GM23338 (cell line): ENCODE data around the gene EVX2. TPM values are rescaled to one million over a fixed set of nuclear protein-coding genes. Genes with fewer than 3 reads are reported as not detected.

Source experiments
- ATAC-seq: fragments of 200-7000 bp; cut with Tn5 transposase; 3 replicates; pipeline ENCODE4 v1.9.1; 2020
- DNase-seq: peaks from one replicate; pipeline ENCODE4 v3.0.0-alpha.2; 2015; ENCODE audit warnings: low spot score
- H2AFZ ChIP-seq: fragments of 200-600 bp; sonication (generic); 2 replicates; pipeline ENCODE4 v1.8.0; 2016; ENCODE audit warnings: antibody characterized with exemption, mild to moderate bottlenecking, moderate library complexity
- H3F3A ChIP-seq: fragments of 200-600 bp; sonication (generic); replicated peaks from 2 replicates; pipeline ENCODE4 v1.8.0; 2017; ENCODE audit warnings: antibody characterized with exemption, mixed run types, low read depth
- H3K27ac ChIP-seq: fragments of 200-600 bp; sonication (generic); 2 replicates; pipeline ENCODE4 v1.6.1; 2016; ENCODE audit warnings: low read depth
- H3K27me3 ChIP-seq: fragments of 200-600 bp; sonication (generic); 2 replicates; pipeline ENCODE4 v1.8.0; 2016; ENCODE audit warnings: mild to moderate bottlenecking, mixed run types, moderate library complexity; ENCODE audit not compliant: insufficient read depth
- H3K36me3 ChIP-seq: fragments of 200-600 bp; sonication (generic); 2 replicates; pipeline ENCODE4 v1.8.0; 2016; ENCODE audit warnings: mild to moderate bottlenecking; ENCODE audit not compliant: insufficient read depth
- H3K4me1 ChIP-seq: fragments of 200-600 bp; sonication (generic); 2 replicates; pipeline ENCODE4 v1.8.0; 2016; ENCODE audit warnings: mild to moderate bottlenecking, moderate library complexity; ENCODE audit not compliant: insufficient read depth
- H3K4me2 ChIP-seq: fragments of 200-600 bp; sonication (generic); 2 replicates; pipeline ENCODE4 v1.7.1; 2017; ENCODE audit warnings: mixed run types
- H3K4me3 ChIP-seq: fragments of 200-600 bp; sonication (generic); 2 replicates; pipeline ENCODE4 v1.6.1; 2016; ENCODE audit warnings: mixed run types
- H3K79me2 ChIP-seq: fragments of 200-600 bp; sonication (generic); replicated peaks from 2 replicates; pipeline ENCODE4 v1.8.0; 2017; ENCODE audit warnings: mild to moderate bottlenecking; ENCODE audit not compliant: insufficient read depth
- H3K9me2 ChIP-seq: fragments of 200-600 bp; sonication (generic); 2 replicates; pipeline ENCODE4 v1.8.0; 2017; ENCODE audit not compliant: insufficient read depth
- H4K20me1 ChIP-seq: fragments of 200-600 bp; sonication (generic); replicated peaks from 2 replicates; pipeline ENCODE4 v1.8.0; 2017; ENCODE audit warnings: mild to moderate bottlenecking; ENCODE audit not compliant: insufficient read depth
- H3K27ac Mint-ChIP-seq: 2 replicates; pipeline ENCODE4 v1.8.0; 2020; ENCODE audit warnings: inconsistent platforms, mild to moderate bottlenecking, moderate library complexity, mixed read lengths
- H3K27me3 Mint-ChIP-seq: 3 replicates; pipeline ENCODE4 v1.8.0; 2022; ENCODE audit warnings: low read depth, mild to moderate bottlenecking, moderate library complexity, mixed read lengths, inconsistent platforms; ENCODE audit not compliant: insufficient read depth, poor library complexity
- H3K36me3 Mint-ChIP-seq: 3 replicates; pipeline ENCODE4 v1.8.0; 2021; ENCODE audit warnings: low read depth, mild to moderate bottlenecking, inconsistent platforms, moderate library complexity, mixed read lengths
- H3K4me1 Mint-ChIP-seq: 3 replicates; pipeline ENCODE4 v1.8.0; 2020; ENCODE audit warnings: mild to moderate bottlenecking, inconsistent platforms, mixed read lengths
- H3K4me3 Mint-ChIP-seq: 3 replicates; pipeline ENCODE4 v1.8.0; 2021; ENCODE audit warnings: moderate library complexity, mild to moderate bottlenecking, inconsistent platforms, mixed read lengths
- H3K9me3 Mint-ChIP-seq: 3 replicates; pipeline ENCODE4 v1.8.0; 2020; ENCODE audit warnings: moderate library complexity, mild to moderate bottlenecking, inconsistent platforms, mixed read lengths
- CREB1 ChIP-seq: fragments of 250-450 bp; sonication (Bioruptor Pico); IDR thresholded peaks from 2 replicates; pipeline ENCODE4 v1.5.0; 2020; ENCODE audit warnings: low read depth, mild to moderate bottlenecking, moderate library complexity
- EZH2phosphoT487 ChIP-seq: fragments of 200-600 bp; sonication (generic); IDR thresholded peaks from one replicate; pipeline ENCODE4 v1.8.1; 2018; ENCODE audit warnings: antibody characterized with exemption; ENCODE audit not compliant: unreplicated experiment
- NANOG ChIP-seq: IDR thresholded peaks from 2 replicates; pipeline ENCODE4 v1.6.1; 2016; ENCODE audit warnings: antibody characterized with exemption, borderline replicate concordance
- STAT1 ChIP-seq: IDR thresholded peaks from one replicate; pipeline ENCODE4 v1.6.1; 2016; ENCODE audit warnings: antibody characterized with exemption; ENCODE audit not compliant: unreplicated experiment
- ZNF114 ChIP-seq: fragments of 250-450 bp; sonication (Bioruptor Pico); IDR thresholded peaks from 2 replicates; pipeline ENCODE4 v1.5.0; 2020; ENCODE audit warnings: mild to moderate bottlenecking, moderate library complexity
- ZNF462 ChIP-seq: fragments of 250-450 bp; sonication (Bioruptor Pico); IDR thresholded peaks from 2 replicates; pipeline ENCODE4 v1.5.0; 2020; ENCODE audit warnings: mild to moderate bottlenecking, moderate library complexity
- polyA plus RNA-seq: library from polyadenylated mRNA; unstranded; fragments of >200 nt; fragmentation: Nextera tagmentation; extraction: Ambion mirVana; gene quantifications from 2 replicates; pipeline ENCODE4 v1.2.1, GENCODE V29; 2016
- total RNA-seq: library from RNA; depleted of rRNA; stranded (reverse); fragments of >200 nt; shearing (Covaris generic); gene quantifications from 2 replicates; pipeline ENCODE4 v1.2.3, GENCODE V29; 2014

The EVX2 gene
- total and polyA plus RNA-seq, 2 experiments from 2014 or later, result 0.03 TPM; not detected in 1

- TF ChIP-seq ZNF462 (CRISPR knock-in tag), result no peak
These were observed 48.7 kb upstream of the EVX2 start (continued) for GRCh38 chr2:176132205-176133171.

- Histone ChIP-seq H4K20me1 (peaks cover 50% of the 10 kb centered on the region), H3F3A (peaks cover 59% of the 10 kb centered on the region), H2AFZ (no peak overlapping the region), H3K27me3 (peaks cover 100% of the 10 kb centered on the region), H3K4me2 (no peak overlapping the region), H3K79me2 (no peaks in the 10 kb centered on the region), H3K36me3 (no peaks in the 10 kb centered on the region), H3K4me1 (peaks cover 38% of the 10 kb centered on the region), H3K9me2 (no peaks in the 10 kb centered on the region), H3K27ac (no peak overlapping the region), H3K4me3 (no peak overlapping the region)
- peaks cover 33% of the 10 kb centered on the region for H3K4me1 Mint-ChIP-seq
- H3K9me3 Mint-ChIP-seq, result peaks cover 5% of the 10 kb centered on the region; the same call in 1 of the 3 replicates
- H3K27me3 Mint-ChIP-seq, result peaks cover 95% of the 10 kb centered on the region
- ATAC-seq (no peak), DNase-seq (no peak)
- no peaks in the 10 kb centered on the region; the same call in 2 of the 3 replicates for H3K36me3 Mint-ChIP-seq
- no peak overlapping the region for H3K4me3 Mint-ChIP-seq
- H3K27ac Mint-ChIP-seq, result no peak overlapping the region
- TF ChIP-seq CREB1 (CRISPR knock-in tag) (no peak), STAT1 (no peak), ZNF114 (CRISPR knock-in tag) (no peak), ZNF462 (CRISPR knock-in tag) (no peak), EZH2phosphoT487 (no peak), NANOG (no peak)
These were observed 48.0 kb upstream of the EVX2 start for GRCh38 chr2:176131848-176132158.
